Esophagus muscularis mucosa (tissue), 4 donors: ENCODE data around the gene PXN. TPM values are rescaled to one million over a fixed set of nuclear protein-coding genes. Genes with fewer than 3 reads are reported as not detected.

Source experiments
- DNase-seq: peaks from one replicate; pipeline ENCODE4 v3.0.0-alpha.2; 2017; ENCODE audit errors: extremely low spot score
- H3K27ac ChIP-seq, 4 donors: fragments of 200-600 bp; sonication (generic); replicated peaks in 1 of 4; 1 replicate in 3 of 4; 2 replicates in 1 of 4; pipeline ENCODE4 v1.5.1; 2016 to 2019; ENCODE audit warnings: mild to moderate bottlenecking in 1 of 4
- H3K27me3 ChIP-seq, 4 donors: fragments of 200-600 bp; sonication (generic); one replicate each; pipeline versions ENCODE4 v1.5.1 to v1.6.0; 2016 to 2019
- H3K36me3 ChIP-seq, 4 donors: fragments of 200-600 bp; sonication (generic); one replicate each; pipeline ENCODE4 v1.5.1; 2016 to 2019
- H3K4me1 ChIP-seq, 4 donors: fragments of 200-600 bp; sonication (generic); one replicate each; pipeline ENCODE4 v1.5.1; 2016 to 2019
- H3K4me3 ChIP-seq, 4 donors: fragments of 200-600 bp; sonication (generic); 1 replicate in 2 of 4; 2 replicates in 2 of 4; pipeline ENCODE4 v1.5.1; 2016 to 2019; ENCODE audit warnings: mild to moderate bottlenecking in 4 of 4, moderate library complexity in 1 of 4
- H3K9me3 ChIP-seq, 4 donors: fragments of 200-600 bp; sonication (generic); 1 replicate in 3 of 4; 2 replicates in 1 of 4; pipeline ENCODE4 v1.5.1; 2016 to 2019
- CTCF ChIP-seq, 3 experiments: fragments of 200-600 bp in 2 of 3; fragments of 450-650 bp in 1 of 3; sonication (generic) in 2 of 3; IDR thresholded peaks; one replicate each; pipeline ENCODE4 v1.5.1; 2017 to 2019; ENCODE audit warnings: antibody characterized with exemption in 3 of 3, mild to moderate bottlenecking in 2 of 3, moderate library complexity in 1 of 3
- EP300 ChIP-seq: sonication (generic); formaldehyde crosslinking; IDR thresholded peaks from one replicate; pipeline ENCODE4 v1.6.1; 2017; ENCODE audit warnings: antibody characterized with exemption
- POLR2A ChIP-seq: fragments of 450-650 bp; IDR thresholded peaks from one replicate; pipeline ENCODE4 v1.6.1; 2017; ENCODE audit warnings: antibody characterized with exemption, moderate library complexity, mild to moderate bottlenecking, low read depth
- POLR2AphosphoS5 ChIP-seq, 2 donors: sonication (generic); formaldehyde crosslinking; IDR thresholded peaks; one replicate each; pipeline ENCODE4 v1.6.1; 2017; ENCODE audit warnings: antibody characterized with exemption in 2 of 2
- WGBS: methylation state at CpG from one replicate; pipeline ENCODE4 v1.1.5; 2018; 5-methylcytosine and 5-hydroxymethylcytosine counted together
- intact Hi-C: fragments of 100-400 bp; cut with DNase I; formaldehyde crosslinking; loops from one replicate; pipeline ENCODE4 v1.15.1; 2023
- small RNA-seq, 3 donors: library from RNA; depleted of rRNA; stranded (forward); fragments of <200 nt; gene quantifications; one replicate each; pipeline ENCODE3, GENCODE V24; 2016
- total RNA-seq, 4 donors: library from RNA; depleted of rRNA; stranded (reverse); fragments of >200 nt; gene quantifications; one replicate each; pipeline versions ENCODE4 v1.1.0 to v1.2.1, GENCODE V29; 2016

PXN gene
- total RNA-seq, 4 donors from 2014 or later = 51.9 to 89.4 (median 71.9) TPM

GRCh38 chr12:120162763-120163162, 102.8 kb downstream of the PXN start:
- Histone ChIP-seq H3K27me3 (no peaks in the 10 kb centered on the region), H3K27ac (no peak overlapping the region), H3K9me3 (no peaks in the 10 kb centered on the region), H3K4me3 (no peak overlapping the region), H3K4me1 (peaks cover 0 to 7% (median 0%) of the 10 kb centered on the region in 4 donors), H3K36me3 (peaks cover 77 to 99% (median 94%) of the 10 kb centered on the region in 4 donors)
- intact Hi-C loops = no loop called here
- no peak for DNase-seq
- no peak for TF ChIP-seq POLR2AphosphoS5 (IDR thresholded peaks at IDR 0.05)
- WGBS = 92% methylated on average over 8 of the region's 8 CpGs

- no peaks in the 10 kb centered on the region for H3K27me3 ChIP-seq
- intact Hi-C loops = no loop called here
- H3K4me3 ChIP-seq = no peak overlapping the region
- no peak for TF ChIP-seq EP300
- no peak for TF ChIP-seq CTCF (IDR thresholded peaks at IDR 0.05)
- no peak for TF ChIP-seq POLR2A
- no peak for TF ChIP-seq POLR2AphosphoS5 (IDR thresholded peaks at IDR 0.05)
- H3K9me3 ChIP-seq = no peaks in the 10 kb centered on the region
- H3K36me3 ChIP-seq = peaks cover 85 to 99% (median 95%) of the 10 kb centered on the region in 4 donors
- no peak overlapping the region for H3K27ac ChIP-seq
- peaks cover 0 to 7% (median 0%) of the 10 kb centered on the region in 4 donors for H3K4me1 ChIP-seq
- no peak for DNase-seq
- WGBS = 90% methylated on average over 10 of the region's 11 CpGs
Observed at GRCh38 chr12:120161852-120162251, 103.7 kb downstream of the PXN start.

Small RNAs within 50 kb of the gene (small RNA-seq; reads per million reads assigned to genes)
- gene RNU4-1 (541 to 2,385 (median 566) reads per million in 3 donors), gene RNU4-2 (576 to 2,465 (median 809) reads per million in 3 donors), gene RNU6-1088P (0 reads per million in 3 donors)

Other genes with a start within 250 kb of the PXN start
- gene RAB35, start 149.0 kb downstream of the PXN start, total RNA-seq = 10 to 100 TPM; 18.7 to 45.9 (median 38.3) TPM
- 10 to 100 TPM; 38.6 to 94.6 (median 49.3) TPM for gene GCN1, start 71.0 kb downstream of the PXN start, total RNA-seq
- 1,000 to 10,000 TPM; 2,092 to 2,985 (median 2,271) TPM for gene RPLP0, start 64.6 kb downstream of the PXN start, total RNA-seq
- gene RNU4-2, start 26.2 kb upstream of the PXN start, total RNA-seq = under 1 TPM in 2 of 4 donors, not detected in 2; under 0.01 TPM
- under 1 TPM in 2 of 4 donors, not detected in 2; under 0.01 TPM for gene RNU4-1, start 27.5 kb upstream of the PXN start, total RNA-seq
- 1 to 10 TPM in 3 of 4 donors, under 1 TPM in 1; 0.66 to 2.3 (median 2.1) TPM for gene SIRT4, start 36.6 kb upstream of the PXN start, total RNA-seq
- not detected for gene PLA2G1B, start 62.0 kb upstream of the PXN start, total RNA-seq
- under 1 TPM in 3 of 4 donors, not detected in 1; 0.11 to 0.19 (median 0.17) TPM for gene MSI1, start 103.4 kb upstream of the PXN start, total RNA-seq
- gene COX6A1, start 172.4 kb upstream of the PXN start, total RNA-seq = 100 to 1,000 TPM; 499 to 689 (median 548) TPM
- 10 to 100 TPM in 3 of 4 donors, 1 to 10 TPM in 1; 9.8 to 17.7 (median 10.7) TPM for gene TRIAP1, start 180.7 kb upstream of the PXN start, total RNA-seq
- gene GATC, start 180.7 kb upstream of the PXN start, total RNA-seq = 10 to 100 TPM; 18.5 to 24.0 (median 20.2) TPM
- gene SRSF9, start 204.0 kb upstream of the PXN start, total RNA-seq = 10 to 100 TPM; 52.7 to 60.2 (median 54.7) TPM
- 100 to 1,000 TPM; 229 to 289 (median 269) TPM for gene DYNLL1, start 230.4 kb upstream of the PXN start, total RNA-seq